ENCODE measurements around the gene LPAR3.

Gene LPAR3

DNA sequence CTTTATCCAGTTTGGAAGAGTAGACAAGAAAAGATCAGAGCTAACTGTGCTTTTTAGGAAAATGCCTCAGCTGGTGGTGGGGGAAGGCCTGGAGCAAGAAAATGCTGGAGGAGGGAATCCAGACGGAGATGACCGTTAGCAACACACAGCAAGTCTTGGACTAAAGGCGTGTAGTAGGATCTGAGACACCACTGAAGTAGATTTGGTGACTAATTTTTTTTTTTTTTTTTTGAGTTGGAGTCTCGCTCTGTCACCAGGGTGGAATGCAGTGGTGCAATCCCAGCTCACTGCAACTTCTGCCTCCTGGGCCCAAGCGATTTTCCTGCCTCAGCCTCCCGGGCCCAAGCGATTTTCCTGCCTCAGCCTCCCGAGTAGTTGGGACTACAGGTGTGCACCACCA is 41.2 kb downstream of the LPAR3 start:
- TF ChIP-seq, protein P1, sequence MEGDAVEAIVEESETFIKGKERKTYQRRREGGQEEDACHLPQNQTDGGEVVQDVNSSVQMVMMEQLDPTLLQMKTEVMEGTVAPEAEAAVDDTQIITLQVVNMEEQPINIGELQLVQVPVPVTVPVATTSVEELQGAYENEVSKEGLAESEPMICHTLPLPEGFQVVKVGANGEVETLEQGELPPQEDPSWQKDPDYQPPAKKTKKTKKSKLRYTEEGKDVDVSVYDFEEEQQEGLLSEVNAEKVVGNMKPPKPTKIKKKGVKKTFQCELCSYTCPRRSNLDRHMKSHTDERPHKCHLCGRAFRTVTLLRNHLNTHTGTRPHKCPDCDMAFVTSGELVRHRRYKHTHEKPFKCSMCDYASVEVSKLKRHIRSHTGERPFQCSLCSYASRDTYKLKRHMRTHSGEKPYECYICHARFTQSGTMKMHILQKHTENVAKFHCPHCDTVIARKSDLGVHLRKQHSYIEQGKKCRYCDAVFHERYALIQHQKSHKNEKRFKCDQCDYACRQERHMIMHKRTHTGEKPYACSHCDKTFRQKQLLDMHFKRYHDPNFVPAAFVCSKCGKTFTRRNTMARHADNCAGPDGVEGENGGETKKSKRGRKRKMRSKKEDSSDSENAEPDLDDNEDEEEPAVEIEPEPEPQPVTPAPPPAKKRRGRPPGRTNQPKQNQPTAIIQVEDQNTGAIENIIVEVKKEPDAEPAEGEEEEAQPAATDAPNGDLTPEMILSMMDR (conservative IDR thresholded peaks at IDR 0.05; ENCODE audit: low read depth, low read length), result no peak
- no peak overlapping the region for H3K4me2 ChIP-seq
- no peaks in the 10 kb centered on the region for H4K20me1 ChIP-seq (ENCODE audit: insufficient read depth)
- no peaks in the 10 kb centered on the region for H3K27me3 ChIP-seq (ENCODE audit: insufficient read depth, low read depth)
- H3K27ac ChIP-seq, result no peak overlapping the region
- H3K36me3 ChIP-seq (ENCODE audit: insufficient read depth), result no peaks in the 10 kb centered on the region
- H3K4me3 ChIP-seq (IDR thresholded peaks at IDR 0.05; ENCODE audit: insufficient read depth, low read depth, low read length), result no peak overlapping the region
- peaks cover 10% of the 10 kb centered on the region for H3K4me1 ChIP-seq (ENCODE audit: low read depth, poor library complexity, severe bottlenecking)
- H3K79me2 ChIP-seq (ENCODE audit: insufficient read depth, low read depth), result no peaks in the 10 kb centered on the region
- no peak overlapping the region for H3K9ac ChIP-seq
- no peak overlapping the region for H2AFZ ChIP-seq (ENCODE audit: low read depth)

DNA sequence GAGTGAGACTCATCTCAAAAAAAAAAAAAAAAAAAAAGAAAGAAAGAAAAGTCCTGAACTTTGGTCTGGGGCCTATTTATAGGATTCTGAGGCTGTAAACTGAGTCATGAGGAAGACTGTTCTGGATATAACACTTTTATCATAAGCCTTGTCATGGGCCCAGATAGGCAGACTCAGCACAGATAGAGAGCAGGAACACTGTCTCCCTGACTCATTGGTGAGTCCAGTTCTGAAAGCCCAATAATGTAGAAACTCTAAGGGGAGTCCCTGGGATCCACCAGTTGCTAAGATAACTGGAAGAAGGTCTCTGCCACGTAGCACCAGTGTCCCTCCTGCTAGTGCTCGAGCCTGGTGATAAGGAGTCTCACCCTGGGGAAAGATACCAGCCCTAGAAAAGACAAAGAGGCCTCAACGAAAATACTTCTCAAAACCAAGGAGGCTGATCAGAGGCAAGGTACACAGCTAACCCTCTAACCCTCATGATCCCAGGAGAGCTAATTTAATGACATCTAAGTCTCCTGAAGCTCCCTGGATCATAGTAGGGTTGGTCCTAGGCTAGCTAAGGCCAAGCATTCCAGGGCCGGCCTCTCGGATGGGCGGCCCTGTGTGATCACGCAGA is 43.5 kb downstream of the LPAR3 start:
- H3K27ac ChIP-seq, result no peak overlapping the region
- no peaks in the 10 kb centered on the region for H3K79me2 ChIP-seq (ENCODE audit: insufficient read depth, low read depth)
- no peak overlapping the region for H3K4me2 ChIP-seq
- H3K4me3 ChIP-seq (IDR thresholded peaks at IDR 0.05; ENCODE audit: insufficient read depth, low read depth, low read length), result no peak overlapping the region
- H3K36me3 ChIP-seq (ENCODE audit: insufficient read depth), result no peaks in the 10 kb centered on the region
- H2AFZ ChIP-seq (ENCODE audit: low read depth), result no peak overlapping the region
- H3K27me3 ChIP-seq (ENCODE audit: insufficient read depth, low read depth), result no peaks in the 10 kb centered on the region
- H3K9ac ChIP-seq, result no peak overlapping the region
- H4K20me1 ChIP-seq (ENCODE audit: insufficient read depth), result no peaks in the 10 kb centered on the region
- TF ChIP-seq, protein P1 (conservative IDR thresholded peaks at IDR 0.05; ENCODE audit: low read depth, low read length), result no peak
- H3K4me1 ChIP-seq (ENCODE audit: low read depth, poor library complexity, severe bottlenecking), result peaks cover 16% of the 10 kb centered on the region

DNA sequence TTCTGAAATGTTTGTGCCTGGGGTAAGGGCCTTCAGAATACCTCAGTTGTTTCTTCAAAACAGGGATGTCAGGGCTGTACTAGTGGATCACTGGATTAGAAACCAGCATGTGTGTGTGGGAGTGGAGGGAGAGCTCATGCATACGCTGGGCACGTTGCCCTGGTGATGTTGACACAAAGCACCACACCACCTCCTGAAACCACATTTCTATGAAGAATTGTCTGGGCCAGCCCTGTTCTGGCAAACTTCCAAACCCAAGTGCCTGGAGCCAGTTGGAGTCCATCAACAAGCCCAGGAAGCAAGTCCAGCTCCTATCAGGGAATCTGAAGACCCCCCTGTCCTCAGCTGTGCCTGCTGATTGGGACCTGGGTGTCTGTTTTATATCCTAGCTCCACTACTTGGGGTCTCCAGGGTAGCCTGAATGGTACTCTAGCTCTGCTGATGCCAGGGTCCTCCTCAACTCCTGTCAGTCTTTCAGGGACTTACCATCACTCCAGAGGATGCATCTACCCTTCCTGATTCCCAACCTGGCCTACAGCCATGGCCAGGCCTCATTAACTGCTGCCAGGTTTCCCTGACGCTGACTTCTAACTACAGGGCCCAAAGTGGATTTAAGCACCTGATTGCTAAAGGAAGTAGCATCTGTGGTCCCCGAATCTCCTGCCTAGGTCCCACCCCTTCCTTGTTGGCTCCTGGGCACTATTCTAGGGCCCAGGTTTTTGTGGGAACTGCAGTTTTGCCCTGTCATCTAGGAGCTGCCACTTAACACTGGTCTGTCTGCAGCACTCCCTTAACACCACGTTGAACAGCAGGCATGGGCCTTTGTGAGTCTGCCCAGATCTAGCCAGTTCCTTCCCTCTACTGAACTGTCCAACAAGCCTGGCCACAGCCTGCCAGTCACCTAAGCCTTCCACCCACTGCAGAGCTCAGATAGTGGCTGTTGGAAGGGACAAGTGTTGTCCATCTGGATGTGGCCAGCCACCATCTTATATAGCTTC is 45.5 kb downstream of the LPAR3 start:
- Histone ChIP-seq H3K4me2 (peak overlapping the region; percentile 34), H3K27me3 (ENCODE audit: insufficient read depth, low read depth) (no peaks in the 10 kb centered on the region), H4K20me1 (ENCODE audit: insufficient read depth) (no peaks in the 10 kb centered on the region), H3K4me1 (ENCODE audit: low read depth, poor library complexity, severe bottlenecking) (peaks cover 16% of the 10 kb centered on the region), H3K4me3 (IDR thresholded peaks at IDR 0.05; ENCODE audit: insufficient read depth, low read depth, low read length) (no peak overlapping the region), H3K79me2 (ENCODE audit: insufficient read depth, low read depth) (no peaks in the 10 kb centered on the region), H3K36me3 (ENCODE audit: insufficient read depth) (no peaks in the 10 kb centered on the region), H3K27ac (no peak overlapping the region), H2AFZ (ENCODE audit: low read depth) (no peak overlapping the region), H3K9ac (no peak overlapping the region)
- TF ChIP-seq, protein P1 (conservative IDR thresholded peaks at IDR 0.05; ENCODE audit: low read depth, low read length), result no peak

DNA sequence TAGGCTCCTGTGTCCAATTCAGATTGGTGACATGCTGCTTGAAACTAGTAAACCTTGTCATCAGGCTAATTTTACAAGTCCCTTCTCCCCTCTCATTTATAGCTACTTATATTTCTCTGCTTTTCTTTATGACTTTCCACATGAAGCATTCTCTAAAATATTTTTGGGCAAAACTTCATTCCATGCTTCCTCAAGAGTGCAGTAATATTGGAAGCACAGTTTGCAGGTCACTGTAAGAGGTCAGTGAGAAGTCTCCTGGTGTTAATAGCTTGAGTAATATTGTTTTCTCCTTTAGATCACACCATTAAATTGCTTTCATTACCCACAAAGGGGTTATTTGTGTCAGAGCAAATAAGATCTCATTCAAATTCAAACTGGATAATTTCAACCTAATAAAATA is 46.6 kb downstream of the LPAR3 start:
- Histone ChIP-seq H3K27ac (no peak overlapping the region), H3K4me3 (IDR thresholded peaks at IDR 0.05; ENCODE audit: insufficient read depth, low read depth, low read length) (no peak overlapping the region), H3K79me2 (ENCODE audit: insufficient read depth, low read depth) (no peaks in the 10 kb centered on the region), H3K4me2 (no peak overlapping the region), H3K4me1 (ENCODE audit: low read depth, poor library complexity, severe bottlenecking) (peaks cover 16% of the 10 kb centered on the region), H3K36me3 (ENCODE audit: insufficient read depth) (no peaks in the 10 kb centered on the region), H3K27me3 (ENCODE audit: insufficient read depth, low read depth) (no peaks in the 10 kb centered on the region), H3K9ac (no peak overlapping the region), H2AFZ (ENCODE audit: low read depth) (no peak overlapping the region), H4K20me1 (ENCODE audit: insufficient read depth) (no peaks in the 10 kb centered on the region)
- TF ChIP-seq, protein P1 (conservative IDR thresholded peaks at IDR 0.05; ENCODE audit: low read depth, low read length), result no peak

All from KMS-11 (cell line).